IPS-18c (cell line): ENCODE measurements around the gene EWSR1.
"Not testable (repeated sequence)": the region's sequence is repeated elsewhere in the genome, so short reads cannot be mapped to it uniquely, and the experiment has no call there.

ENCODE experiments used
- H3K4me3 ChIP-seq: 2 replicates; pipeline ENCODE4 v1.7.0; 2013; ENCODE audit warnings: low read depth, mild to moderate bottlenecking, low read length, moderate library complexity; ENCODE audit not compliant: insufficient read depth
- H3K9me3 ChIP-seq: one replicate; pipeline ENCODE4 v1.6.1; 2013; ENCODE audit warnings: mild to moderate bottlenecking, low read length, moderate library complexity; ENCODE audit not compliant: control insufficient read depth, insufficient read depth

Gene EWSR1

GRCh38 chr22:29267858-29268510, at the start of gene EWSR1, which contains the start of gene RHBDD3:
Gene EWSR1, plus strand, starts transcription at chr22:29268268. Its CDS starts 69 bp downstream, at chr22:29268337.
Gene RHBDD3, minus strand, starts transcription at chr22:29267981. Its CDS starts 2,355 bp downstream, at chr22:29265626.
- Histone ChIP-seq H3K9me3 (no peaks in the 10 kb centered on the region), H3K4me3 (peak within 1 kb of the TSS; percentile 99)

- no peaks in the 10 kb centered on the region for H3K9me3 ChIP-seq
- no peak overlapping the region for H3K4me3 ChIP-seq
Measured at GRCh38 chr22:29218758-29219408, 49.2 kb upstream of the EWSR1 start.

GRCh38 chr22:29219409-29219782, 48.7 kb upstream of the EWSR1 start:
- H3K4me3 ChIP-seq, H3K9me3 ChIP-seq: not testable (repeated sequence)

- no peak overlapping the region; the same call in 1 of the 2 replicates for H3K4me3 ChIP-seq
- H3K9me3 ChIP-seq: no peaks in the 10 kb centered on the region
Measured at GRCh38 chr22:29219881-29220670, 48.0 kb upstream of the EWSR1 start.

GRCh38 chr22:29224121-29224858, 43.8 kb upstream of the EWSR1 start:
- H3K4me3 ChIP-seq: no peak overlapping the region
- no peaks in the 10 kb centered on the region for H3K9me3 ChIP-seq

- no peak overlapping the region for H3K4me3 ChIP-seq
- H3K9me3 ChIP-seq: no peaks in the 10 kb centered on the region
Measured at GRCh38 chr22:29224859-29225410, 43.1 kb upstream of the EWSR1 start.

- Histone ChIP-seq H3K9me3 (no peaks in the 10 kb centered on the region), H3K4me3 (no peak overlapping the region)
Measured at GRCh38 chr22:29225422-29226090, 42.5 kb upstream of the EWSR1 start.

- Histone ChIP-seq H3K9me3 (no peaks in the 10 kb centered on the region), H3K4me3 (no peak overlapping the region)
Measured at GRCh38 chr22:29226351-29226981, 41.6 kb upstream of the EWSR1 start.

- no peak overlapping the region for H3K4me3 ChIP-seq
- peaks cover 3% of the 10 kb centered on the region for H3K9me3 ChIP-seq
Measured at GRCh38 chr22:29230972-29231875, 36.8 kb upstream of the EWSR1 start.

- H3K4me3 ChIP-seq: no peak overlapping the region
Measured at GRCh38 chr22:29231971-29232959, 35.8 kb upstream of the EWSR1 start.

GRCh38 chr22:29233277-29233877, 34.7 kb upstream of the EWSR1 start:
- Histone ChIP-seq H3K4me3 (no peak overlapping the region), H3K9me3 (peaks cover 3% of the 10 kb centered on the region)

More at GRCh38 chr22:29231971-29232959, 35.8 kb upstream of the EWSR1 start:
- H3K9me3 ChIP-seq: peaks cover 3% of the 10 kb centered on the region

- H3K4me3 ChIP-seq, H3K9me3 ChIP-seq: not testable (repeated sequence)
Measured at GRCh38 chr22:29240481-29240880, 27.6 kb upstream of the EWSR1 start.

- Histone ChIP-seq H3K4me3 (no peak overlapping the region), H3K9me3 (no peaks in the 10 kb centered on the region)
Measured at GRCh38 chr22:29243874-29244446, 24.1 kb upstream of the EWSR1 start.
